ENCODE results near the gene MAN1A2. TPM values are rescaled to one million over a fixed set of nuclear protein-coding genes. Genes with fewer than 3 reads are reported as not detected.

The MAN1A2 gene
- 113 TPM for total RNA-seq

DNA sequence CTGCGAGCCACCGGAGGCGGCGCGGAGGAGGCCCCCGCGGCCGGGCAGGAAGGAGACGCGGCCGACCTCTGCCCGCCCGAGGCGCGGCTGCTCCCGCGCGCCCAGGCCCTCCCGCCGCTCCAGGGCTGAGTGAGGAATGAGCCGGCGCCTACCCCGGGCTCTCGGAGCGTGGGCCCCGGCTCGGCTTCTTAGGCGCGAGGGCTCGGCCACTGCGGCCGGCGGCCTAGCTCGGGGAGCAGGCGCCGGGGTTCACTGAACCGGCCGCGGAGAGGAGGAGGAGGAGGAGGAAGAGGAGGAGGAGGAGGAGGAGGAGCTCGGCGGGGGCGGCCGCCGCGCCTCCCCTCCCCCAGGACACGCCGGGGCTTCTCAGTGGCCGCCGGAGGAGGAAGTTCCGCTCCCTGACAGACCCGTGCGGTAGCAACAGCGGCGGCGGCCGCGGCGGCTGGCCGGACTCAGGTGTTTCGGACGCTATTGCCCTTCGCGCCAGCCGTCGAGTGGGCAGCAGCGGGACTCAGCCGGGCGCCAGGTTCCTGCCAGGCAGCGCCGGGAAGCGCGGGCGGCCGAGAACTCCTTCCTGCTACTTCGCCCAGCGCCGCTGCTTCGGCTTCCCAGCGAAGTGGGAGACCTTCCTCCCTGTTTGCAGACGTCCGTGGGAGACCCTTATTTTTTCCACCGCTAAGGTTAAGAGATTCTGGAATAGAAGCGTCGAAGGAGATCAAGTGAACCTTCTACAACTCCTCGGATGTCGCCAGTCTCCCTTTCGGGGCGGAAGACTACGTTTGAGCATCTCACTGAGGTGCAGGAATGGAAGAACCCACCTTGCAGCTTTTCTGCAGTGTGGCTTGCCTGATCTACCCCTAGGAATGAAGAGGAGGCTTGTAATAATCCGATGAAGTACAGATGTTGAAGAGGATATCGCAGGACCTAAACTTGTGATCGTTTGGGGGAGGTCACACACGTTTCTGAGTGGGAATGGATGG, at the start of gene MAN1A2:
MAN1A2 (plus strand) TSS at position 404 of the 980 bp plus-strand sequence. CDS start 735 bp downstream, outside the sequence.

Other genes starting within 250 kb of the MAN1A2 start
- 4.8 TPM for gene TRIM45, start 245.7 kb upstream of the MAN1A2 start, total RNA-seq
- gene VTCN1, start 156.5 kb upstream of the MAN1A2 start, total RNA-seq: 0.92 TPM
- gene TENT5C, start 238.6 kb downstream of the MAN1A2 start, total RNA-seq: 8.8 TPM